ENCODE data around the gene MPP2. TPM values are rescaled to one million over a fixed set of nuclear protein-coding genes. Genes with fewer than 3 reads are reported as not detected.
"Not testable (repeated sequence)": the region's sequence is repeated elsewhere in the genome, so short reads cannot be mapped to it uniquely, and the experiment has no call there.

The MPP2 gene
- total RNA-seq, 1 donor = 3.3 TPM

DNA sequence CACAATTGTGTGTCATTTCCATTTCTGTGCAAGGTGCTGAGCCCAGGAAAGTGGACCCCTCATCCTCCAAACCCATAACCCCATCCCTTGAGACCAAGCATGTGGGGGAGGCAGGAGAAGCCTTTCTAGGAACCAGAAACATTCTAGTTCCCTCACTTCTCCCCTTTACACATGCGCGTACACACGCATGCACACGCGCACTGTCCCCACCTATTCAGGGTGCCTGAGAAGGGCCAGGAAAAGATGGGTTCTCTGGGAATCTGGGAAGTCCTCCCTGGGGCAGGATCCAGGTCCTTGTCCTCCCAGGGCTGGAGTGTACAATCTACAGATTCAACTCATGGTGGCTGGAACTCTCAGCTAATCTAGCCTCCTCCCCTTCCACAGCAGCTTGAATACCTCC lies 32.5 kb upstream of the MPP2 start:
- TF ChIP-seq, protein P1, sequence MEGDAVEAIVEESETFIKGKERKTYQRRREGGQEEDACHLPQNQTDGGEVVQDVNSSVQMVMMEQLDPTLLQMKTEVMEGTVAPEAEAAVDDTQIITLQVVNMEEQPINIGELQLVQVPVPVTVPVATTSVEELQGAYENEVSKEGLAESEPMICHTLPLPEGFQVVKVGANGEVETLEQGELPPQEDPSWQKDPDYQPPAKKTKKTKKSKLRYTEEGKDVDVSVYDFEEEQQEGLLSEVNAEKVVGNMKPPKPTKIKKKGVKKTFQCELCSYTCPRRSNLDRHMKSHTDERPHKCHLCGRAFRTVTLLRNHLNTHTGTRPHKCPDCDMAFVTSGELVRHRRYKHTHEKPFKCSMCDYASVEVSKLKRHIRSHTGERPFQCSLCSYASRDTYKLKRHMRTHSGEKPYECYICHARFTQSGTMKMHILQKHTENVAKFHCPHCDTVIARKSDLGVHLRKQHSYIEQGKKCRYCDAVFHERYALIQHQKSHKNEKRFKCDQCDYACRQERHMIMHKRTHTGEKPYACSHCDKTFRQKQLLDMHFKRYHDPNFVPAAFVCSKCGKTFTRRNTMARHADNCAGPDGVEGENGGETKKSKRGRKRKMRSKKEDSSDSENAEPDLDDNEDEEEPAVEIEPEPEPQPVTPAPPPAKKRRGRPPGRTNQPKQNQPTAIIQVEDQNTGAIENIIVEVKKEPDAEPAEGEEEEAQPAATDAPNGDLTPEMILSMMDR (IDR thresholded peaks at IDR 0.05; ENCODE audit: insufficient read depth, low read length) = no peak
- no peak overlapping the region for H3K4me3 ChIP-seq (ENCODE audit: low read depth, low read length)
- DNase-seq (ENCODE audit: low read depth) = no peak

DNA sequence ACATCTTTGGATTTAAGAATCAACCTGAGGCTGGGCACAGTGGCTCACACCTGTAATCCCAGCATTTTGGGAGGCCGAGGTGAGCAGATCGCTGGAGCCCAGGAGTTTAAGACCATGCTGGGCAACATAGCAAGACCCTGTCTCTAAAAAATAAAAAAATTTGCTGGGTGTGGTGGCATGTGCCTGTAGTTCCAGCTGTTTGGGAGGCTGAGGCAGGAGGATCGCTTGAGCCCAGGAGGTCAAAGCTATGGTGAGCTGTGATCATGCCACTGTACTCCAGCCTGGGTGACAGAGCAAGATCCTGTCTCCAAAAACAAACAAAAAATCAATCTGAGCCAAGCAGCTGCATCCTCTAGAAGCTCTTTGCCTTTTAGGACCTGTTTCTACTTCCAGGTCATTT lies 32.1 kb upstream of the MPP2 start:
- DNase-seq (ENCODE audit: low read depth); H3K4me3 ChIP-seq (ENCODE audit: low read depth, low read length): not testable (repeated sequence)

DNA sequence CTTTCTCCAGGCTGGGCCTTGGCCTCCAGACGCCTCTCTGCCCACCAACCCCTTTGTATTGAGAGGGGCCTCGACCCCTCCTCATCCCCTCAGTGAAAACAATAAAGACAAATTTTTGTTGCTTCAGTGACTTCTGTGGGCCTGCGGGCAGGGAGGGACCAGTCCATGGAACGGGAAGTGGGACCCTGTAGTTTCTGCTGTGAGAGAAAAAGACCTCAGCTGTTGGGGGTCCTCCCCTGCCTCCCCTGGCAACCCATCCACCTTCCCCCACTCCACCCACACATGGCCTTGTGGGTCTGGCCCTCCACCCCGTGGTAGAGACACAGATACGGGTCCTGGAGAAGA lies 31.5 kb upstream of the MPP2 start:
- no peak for DNase-seq (ENCODE audit: low read depth)
- H3K4me3 ChIP-seq (ENCODE audit: low read depth, low read length) = no peak overlapping the region
- TF ChIP-seq, protein P1 (IDR thresholded peaks at IDR 0.05; ENCODE audit: insufficient read depth, low read length) = no peak

DNA sequence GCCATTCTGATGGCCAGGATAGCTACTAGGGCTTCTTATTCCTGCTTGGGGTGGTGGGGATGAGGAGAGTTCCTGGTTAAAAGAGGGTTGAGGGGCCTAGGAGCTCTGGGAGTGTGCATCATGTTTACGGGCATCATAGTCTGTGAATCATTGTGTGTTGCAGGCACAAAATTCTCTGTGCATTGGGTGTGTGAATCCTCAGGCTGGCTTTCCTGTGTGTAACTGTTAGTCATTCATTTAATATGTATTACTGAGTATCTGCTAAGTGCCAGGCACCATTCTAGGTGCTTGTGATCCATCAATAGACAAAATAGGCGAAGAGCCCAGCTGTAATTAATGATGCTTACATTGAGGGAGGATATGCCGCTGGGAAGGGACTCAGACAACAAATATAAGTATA lies 29.1 kb upstream of the MPP2 start:
- TF ChIP-seq, protein P1 (IDR thresholded peaks at IDR 0.05; ENCODE audit: insufficient read depth, low read length) = no peak
- H3K4me3 ChIP-seq (ENCODE audit: low read depth, low read length) = no peak overlapping the region
- DNase-seq (ENCODE audit: low read depth) = no peak

DNA sequence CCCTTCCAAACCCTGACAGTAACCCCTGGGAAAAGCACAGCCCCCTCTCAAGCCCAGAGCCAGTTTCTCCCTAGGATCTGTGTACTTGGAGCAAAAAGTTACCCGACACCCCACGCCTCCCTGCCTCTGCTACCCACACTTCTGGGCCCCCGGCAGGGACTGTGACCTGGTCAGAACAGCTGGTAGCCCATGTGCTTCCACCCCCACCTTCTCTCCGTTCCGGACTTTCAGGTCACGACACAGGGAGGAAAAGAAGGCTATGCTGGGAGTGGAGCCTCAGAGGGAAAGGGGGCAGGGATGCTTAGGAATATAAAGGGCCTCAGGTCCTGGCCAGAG lies 28.6 kb upstream of the MPP2 start:
- TF ChIP-seq, protein P1 (IDR thresholded peaks at IDR 0.05; ENCODE audit: insufficient read depth, low read length) = no peak
- no peak for DNase-seq (ENCODE audit: low read depth)
- H3K4me3 ChIP-seq (ENCODE audit: low read depth, low read length) = no peak overlapping the region

DNA sequence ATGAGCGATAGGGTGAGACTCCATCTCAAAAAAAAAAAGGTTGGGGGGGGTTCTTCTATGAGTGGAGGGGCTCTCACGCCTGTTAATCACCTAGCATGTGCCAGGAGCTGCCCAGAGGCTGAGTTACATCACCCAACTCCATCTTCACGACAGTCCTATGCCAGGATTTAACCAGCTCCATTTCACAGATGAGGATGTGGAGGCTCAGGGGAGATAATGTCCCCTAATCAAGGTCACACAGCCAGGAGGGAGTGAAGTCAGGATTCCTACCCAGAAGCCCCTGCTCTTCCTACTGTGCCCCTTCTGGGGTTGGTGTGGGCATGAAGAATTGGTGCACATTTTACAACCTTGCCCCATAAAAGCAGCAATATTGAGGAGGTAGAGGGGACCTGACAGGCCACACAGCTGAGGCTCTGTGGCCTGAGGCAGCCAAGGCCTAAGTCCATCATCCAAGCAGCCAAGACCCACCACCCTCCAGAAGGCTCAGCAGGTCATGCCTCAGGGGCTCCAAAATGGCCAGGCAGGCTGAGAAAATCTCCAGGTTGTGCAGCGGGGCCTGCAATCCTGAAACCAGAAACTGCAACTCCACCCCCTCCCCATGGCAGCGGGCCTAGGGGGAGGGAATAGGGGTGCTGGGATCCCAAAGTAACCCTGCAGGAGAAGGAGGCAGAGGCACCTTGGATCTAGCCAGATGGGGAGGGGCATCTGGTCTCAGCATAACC lies 28.0 kb upstream of the MPP2 start:
- H3K4me3 ChIP-seq (ENCODE audit: low read depth, low read length) = no peak overlapping the region
- TF ChIP-seq, protein P1 (IDR thresholded peaks at IDR 0.05; ENCODE audit: insufficient read depth, low read length) = no peak
- no peak for DNase-seq (ENCODE audit: low read depth)

DNA sequence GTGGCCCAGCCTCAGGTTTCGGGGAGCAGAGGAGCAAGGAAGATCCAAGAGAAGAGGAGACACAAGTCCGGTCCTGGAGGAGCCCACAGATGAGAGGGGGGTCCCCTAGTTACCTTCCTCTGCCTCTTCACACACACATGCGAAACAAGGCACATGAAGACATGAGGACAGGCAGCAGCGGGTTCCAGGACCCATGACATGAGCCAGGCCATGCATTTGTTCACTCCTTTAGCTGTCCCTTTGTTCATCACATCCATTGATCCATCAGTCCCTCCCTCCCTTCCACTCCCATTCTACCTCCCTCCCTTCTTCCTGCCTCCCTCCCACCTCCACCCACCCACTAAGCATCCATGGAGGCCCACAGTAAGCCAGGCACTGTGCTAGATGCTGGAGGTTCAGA lies 25.6 kb upstream of the MPP2 start:
- TF ChIP-seq, protein P1 (IDR thresholded peaks at IDR 0.05; ENCODE audit: insufficient read depth, low read length) = no peak
- DNase-seq (ENCODE audit: low read depth) = no peak
- no peak overlapping the region for H3K4me3 ChIP-seq (ENCODE audit: low read depth, low read length)

Data from fibroblast of the aortic adventitia (primary cell).